Right lung (tissue), 10 donors: Measurements from ENCODE around the gene ZNF761. TPM values are rescaled to one million over a fixed set of nuclear protein-coding genes. Genes with fewer than 3 reads are reported as not detected.
"Not testable (repeated sequence)": the region's sequence is repeated elsewhere in the genome, so short reads cannot be mapped to it uniquely, and the experiment has no call there.

Experiments used
- DNase-seq, 2 donors: peaks; one replicate each; pipeline ENCODE4 v3.0.0-alpha.2; 2013
- long read RNA-seq, 8 donors: transcript quantifications; one replicate each; lab custom pipeline, GENCODE V29; 2026
- polyA plus RNA-seq, 5 donors: library from polyadenylated mRNA; unstranded; fragments of 120-200 nt; gene quantifications; one replicate each; pipeline versions ENCODE4 v1.2.1 to v1.2.3, GENCODE V29; 2013; ENCODE audit warnings: inconsistent platforms in 1 of 5, low replicate concordance in 1 of 5; ENCODE audit not compliant: insufficient read length in 5 of 5, insufficient read depth in 1 of 5

ZNF761 gene
- polyA plus RNA-seq, result 10 to 100 TPM; 16.4 to 27.7 (median 22.3) TPM
- long read RNA-seq, donor 1, result 0 reads
- long read RNA-seq, donor 2, result 0 reads
- long read RNA-seq, donor 3, result 0 reads
- long read RNA-seq, donor 4, result 0 reads
- long read RNA-seq, donor 5, partial matches to known transcripts, result 0 of 1 reads
- long read RNA-seq, donor 5, other reads (novel, unspliced or antisense), result 0 of 1 reads
- long read RNA-seq, donor 6, result 0 reads
- long read RNA-seq, donor 7, result 0 reads
- long read RNA-seq, donor 8, full-length matches to known transcripts, result 1 of 1 reads
- long read RNA-seq, donor 8, partial matches to known transcripts, result 0 of 1 reads
- long read RNA-seq, donor 8, other reads (novel, unspliced or antisense), result 0 of 1 reads

DNA sequence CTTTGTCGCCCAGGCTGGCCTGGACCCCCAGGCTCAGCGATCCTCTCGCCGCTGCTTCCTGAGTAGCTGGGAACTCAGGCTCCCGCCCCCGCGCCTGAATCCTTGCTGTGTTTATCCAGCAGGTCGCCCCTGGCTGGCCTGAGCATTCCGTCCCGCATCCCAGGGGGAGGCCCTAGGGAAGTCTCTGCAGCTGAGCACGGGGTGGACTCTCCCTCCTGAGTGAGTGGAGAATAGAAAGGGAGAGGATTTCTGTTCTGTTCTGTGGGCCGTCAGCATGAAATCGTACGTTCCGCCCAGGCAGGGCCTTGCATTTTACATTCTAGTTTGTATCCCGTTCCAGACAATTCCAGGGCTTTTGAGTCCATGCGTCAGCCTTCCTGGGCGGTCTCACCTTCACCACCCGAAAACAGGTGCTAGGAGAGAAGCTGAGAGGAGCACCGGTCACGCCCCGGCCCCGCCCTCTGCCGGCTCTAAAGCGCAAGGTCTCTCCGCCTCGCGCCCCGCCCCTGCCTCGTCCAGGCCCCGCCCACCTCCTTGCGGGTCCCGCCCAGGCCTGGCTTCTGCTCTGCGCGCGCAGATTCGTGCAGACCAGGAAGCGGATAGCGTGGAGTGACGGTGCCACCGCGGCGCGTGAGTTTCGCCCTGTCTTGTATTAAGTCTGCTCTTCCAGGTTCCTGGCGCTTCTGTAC lies at the start of gene ZNF761:
Gene ZNF761 (plus strand): TSS at position 586 of the 689 bp plus-strand sequence. CDS start 15,285 bp downstream, outside the sequence.
- peak; percentile 91 to 92 for DNase-seq

DNA sequence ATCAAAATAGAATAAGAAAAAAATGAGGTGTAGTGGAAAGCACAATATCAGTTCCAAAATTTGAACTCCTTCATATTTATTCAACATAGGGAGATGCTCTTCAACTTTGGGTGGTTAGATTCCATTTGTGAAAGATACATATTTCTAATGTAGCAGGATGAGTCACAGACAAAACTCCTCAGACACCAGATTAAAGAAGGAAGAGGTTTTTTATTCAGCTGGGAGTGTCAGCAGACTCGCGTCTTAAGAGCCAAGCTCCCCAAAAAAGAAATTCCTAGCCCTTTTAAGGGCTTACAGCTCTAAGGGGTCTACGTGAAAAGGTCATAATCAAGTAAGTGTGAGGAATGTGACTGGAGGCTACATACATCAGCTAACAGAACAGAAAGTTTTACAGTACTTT lies 43.6 kb upstream of the ZNF761 start:
- DNase-seq, result no peak

DNA sequence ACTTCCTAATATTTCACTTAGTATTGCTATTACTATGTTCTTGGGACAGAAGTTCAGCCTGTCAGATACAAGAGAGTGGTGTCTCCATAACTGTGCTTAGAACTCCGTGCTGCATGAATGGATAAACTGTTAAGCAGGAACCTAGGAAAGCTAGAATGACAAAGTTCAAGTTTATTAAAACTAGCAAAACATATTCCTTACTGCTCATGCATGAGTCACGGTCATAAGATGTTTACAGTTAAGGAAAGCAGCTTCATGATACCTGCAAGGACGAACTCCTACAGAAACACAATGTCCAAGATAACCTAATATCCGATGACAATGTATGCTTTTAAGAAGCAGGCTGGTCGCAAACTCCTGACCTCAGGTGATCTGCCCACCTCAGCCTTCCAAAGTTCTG lies 42.9 kb upstream of the ZNF761 start:
- no peak for DNase-seq

DNA sequence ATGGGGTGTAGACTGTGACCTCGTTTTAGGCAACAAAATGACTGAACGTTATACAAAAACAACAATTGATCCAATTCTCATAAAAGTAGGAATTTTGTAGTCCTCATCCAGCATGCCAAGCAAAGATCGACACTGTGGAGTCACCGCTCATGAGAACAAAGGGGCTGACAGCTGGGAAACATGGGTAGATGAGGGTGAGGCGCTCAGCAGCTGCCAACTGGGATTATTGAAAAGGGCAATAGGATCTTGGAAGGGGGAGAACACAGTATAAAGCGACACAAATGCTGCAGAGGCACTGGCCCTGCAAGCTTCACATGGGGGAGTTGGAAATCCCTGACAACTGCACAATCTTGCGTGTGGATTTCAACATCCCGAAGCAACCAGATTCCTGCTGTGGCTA lies 42.2 kb upstream of the ZNF761 start:
- DNase-seq, result no peak

DNA sequence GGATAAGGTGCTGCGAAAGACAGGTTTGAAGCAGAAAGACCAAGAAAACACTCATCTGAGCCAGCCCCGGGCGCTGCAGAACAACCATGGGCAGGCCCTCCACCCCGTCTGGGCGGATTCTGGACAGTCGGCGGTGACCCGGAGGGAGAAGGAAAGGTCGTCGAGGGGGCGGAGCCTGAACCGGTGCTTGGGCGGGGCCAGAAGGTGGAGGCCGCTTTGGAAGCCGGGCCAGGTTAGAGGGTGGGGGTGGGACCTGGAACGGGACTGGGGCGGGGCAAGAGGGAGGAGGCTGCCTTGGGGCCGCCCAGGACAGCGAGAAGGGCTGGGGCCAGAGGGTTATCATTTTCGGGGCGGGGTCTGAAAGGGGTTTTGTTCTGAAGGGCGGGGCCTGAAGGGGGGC lies 41.8 kb upstream of the ZNF761 start:
- DNase-seq, result no peak

DNA sequence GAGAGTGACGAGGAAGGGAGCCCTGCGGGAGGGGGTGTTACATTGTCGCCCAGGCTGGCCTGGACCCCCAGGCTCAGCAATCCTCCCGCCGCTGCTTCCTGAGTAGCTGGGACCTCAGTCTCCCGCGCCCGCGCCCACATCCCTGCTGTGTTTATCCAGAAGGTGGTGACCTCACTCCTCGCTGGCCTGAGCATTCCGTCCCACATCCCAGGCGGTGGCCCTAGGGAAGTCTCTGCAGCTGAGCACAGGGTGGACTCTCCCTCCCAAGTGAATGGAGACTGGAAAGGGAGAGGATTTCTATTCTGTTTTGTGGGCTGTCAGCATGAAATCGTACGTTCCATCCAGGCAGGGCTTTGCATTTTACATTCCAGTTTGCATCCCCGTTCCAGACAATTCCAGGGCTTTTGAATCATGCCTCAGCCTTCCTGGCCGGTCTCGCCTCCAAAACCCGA lies 37.2 kb upstream of the ZNF761 start:
- DNase-seq, result no peak

DNA sequence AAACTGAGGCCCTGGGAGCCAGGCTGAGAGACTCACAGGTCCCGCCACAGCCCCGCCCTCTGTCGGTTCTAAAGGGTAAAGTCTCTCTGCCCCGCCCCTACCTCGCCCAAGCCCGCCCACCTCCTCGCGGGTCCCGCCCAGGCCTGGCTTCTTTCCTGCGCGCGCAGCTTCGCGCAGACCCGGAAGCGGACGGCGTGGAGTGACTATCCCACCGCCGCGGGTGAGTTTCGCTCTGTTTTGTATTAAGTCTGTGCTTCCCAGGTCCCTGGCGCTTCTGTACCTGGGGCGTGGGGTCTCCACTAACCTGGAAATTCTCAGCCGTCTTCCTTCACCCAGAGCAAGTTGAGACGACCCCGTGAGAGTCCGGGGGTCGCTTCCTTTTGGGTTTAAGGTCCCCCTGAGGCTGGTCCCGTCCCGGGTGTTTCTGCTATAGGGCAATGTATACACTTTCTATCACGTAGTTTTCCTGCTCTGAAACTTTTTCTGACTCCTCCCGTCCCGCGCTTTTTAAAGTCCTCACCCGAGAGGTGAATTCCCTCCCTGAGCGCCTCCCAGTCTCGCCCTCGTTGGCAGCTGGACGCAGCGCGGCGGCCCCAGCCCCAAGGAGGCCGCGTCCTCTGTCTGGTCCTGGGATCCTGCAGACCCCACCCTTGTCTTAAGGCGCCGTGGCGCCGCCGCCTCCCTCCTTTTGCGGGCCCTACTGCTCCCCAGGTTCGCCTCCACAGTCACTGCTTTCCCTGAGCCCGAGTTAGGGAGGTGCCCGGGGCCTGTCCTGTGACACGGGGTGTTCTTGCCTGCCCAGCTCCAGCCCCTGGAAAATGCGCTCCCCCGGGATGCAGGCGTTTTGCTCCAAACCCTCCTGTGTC lies 36.6 kb upstream of the ZNF761 start, which contains the start of gene ZNF765:
Gene ZNF765 (plus strand): TSS at position 176 of the 866 bp plus-strand sequence. CDS start 2,867 bp downstream, outside the sequence.
- DNase-seq, result peak; percentile 92 to 93

DNA sequence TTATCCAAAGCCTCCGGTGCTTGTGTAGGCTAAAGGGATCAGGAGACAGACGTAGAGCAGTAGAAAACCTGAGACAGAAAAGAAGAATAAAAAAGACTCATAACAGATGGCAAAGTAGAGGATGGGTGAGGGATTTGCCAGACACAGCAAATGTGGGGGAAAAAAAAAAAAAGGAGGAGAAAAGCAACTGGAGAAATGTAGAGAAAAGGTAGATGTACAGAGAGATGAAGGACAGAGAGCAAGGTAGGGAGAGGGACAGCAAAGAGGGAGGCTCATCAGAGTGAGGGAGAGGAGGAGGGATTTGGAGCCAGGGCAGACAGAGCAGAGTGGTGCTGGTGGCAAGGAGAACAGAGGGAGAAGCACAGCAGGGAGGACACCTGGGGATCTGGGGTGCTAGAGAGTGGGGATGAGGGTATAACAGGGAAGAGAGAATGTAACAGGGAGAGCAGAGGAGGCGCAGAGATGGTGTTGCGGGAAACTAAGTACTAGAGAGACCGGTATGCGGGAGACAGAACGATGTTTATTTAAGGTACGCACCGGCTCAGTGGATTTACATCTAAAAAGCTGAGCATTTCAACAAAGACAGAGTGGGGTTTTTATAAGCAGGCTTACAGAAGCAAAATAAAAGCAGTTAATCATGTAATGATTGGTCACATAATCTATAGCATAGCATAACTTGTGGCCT lies 35.8 kb upstream of the ZNF761 start:
- DNase-seq, result not testable (repeated sequence)

DNA sequence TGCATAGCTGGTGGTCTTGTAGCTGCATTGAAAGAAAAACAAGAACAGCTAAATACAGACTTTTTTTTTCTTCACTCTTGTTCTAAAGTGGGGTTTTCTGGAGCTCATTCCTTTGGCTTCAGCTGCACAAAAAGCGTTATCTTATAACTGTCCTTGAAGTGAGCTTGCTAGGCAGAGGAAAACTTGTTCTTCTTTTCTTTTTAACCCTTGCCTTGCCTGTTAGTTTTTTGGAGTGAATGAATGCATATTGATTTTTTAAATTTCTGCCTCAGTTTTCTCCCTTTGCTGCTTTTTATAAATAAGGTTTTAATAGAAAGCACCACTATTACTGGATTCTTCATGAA lies 35.3 kb upstream of the ZNF761 start:
- DNase-seq, result no peak

DNA sequence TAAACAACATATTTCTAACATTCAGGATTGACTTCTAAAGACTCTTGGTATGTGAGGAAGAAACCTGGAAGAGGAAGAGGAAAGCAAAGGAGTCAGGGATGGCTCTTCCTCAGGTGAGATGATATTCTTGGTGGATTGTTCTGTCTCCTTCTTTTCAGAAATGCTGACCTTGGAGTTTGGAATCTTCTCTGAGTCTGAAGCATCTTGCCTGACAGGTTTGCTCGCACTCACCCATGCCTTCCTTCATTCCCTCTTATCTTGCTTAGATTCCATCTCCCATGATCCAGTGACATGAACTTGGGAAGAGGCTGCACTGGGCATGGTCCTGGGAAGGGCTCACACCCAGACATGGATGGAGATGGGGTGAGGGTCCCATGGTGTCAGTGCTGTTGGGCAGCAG lies 33.9 kb upstream of the ZNF761 start:
- not testable (repeated sequence) for DNase-seq

DNA sequence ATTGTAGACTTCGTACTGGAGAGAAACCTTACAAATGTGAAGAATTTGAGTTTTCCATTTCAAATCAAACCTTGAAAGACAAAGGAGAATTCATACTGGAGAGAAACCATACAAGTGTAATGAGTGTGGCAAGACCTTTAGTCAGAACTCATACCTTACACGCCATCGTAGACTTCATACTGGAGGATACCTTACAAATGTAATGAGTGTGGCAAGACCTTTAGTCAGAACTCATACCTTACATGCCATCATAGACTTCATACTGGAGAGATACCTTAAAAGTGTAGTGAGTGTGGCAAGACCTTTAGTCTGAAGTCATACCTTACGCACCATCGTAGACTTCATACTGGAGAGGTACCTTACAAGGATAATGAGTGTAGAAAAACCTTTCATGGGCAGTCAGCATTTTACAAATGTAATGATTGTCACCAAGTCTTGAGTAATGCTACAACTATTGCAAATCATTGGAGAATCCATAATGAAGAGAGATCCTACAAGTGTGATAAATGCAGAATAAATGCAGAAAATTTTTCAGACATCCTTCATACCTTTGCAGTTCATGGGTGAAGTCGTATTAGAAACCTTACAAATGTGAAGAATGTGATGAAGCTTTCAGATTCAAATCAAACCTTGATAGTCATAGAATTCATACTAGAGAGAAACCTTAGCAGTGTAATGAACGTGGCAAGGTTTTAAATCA lies 22.1 kb upstream of the ZNF761 start:
- no peak for DNase-seq

DNA sequence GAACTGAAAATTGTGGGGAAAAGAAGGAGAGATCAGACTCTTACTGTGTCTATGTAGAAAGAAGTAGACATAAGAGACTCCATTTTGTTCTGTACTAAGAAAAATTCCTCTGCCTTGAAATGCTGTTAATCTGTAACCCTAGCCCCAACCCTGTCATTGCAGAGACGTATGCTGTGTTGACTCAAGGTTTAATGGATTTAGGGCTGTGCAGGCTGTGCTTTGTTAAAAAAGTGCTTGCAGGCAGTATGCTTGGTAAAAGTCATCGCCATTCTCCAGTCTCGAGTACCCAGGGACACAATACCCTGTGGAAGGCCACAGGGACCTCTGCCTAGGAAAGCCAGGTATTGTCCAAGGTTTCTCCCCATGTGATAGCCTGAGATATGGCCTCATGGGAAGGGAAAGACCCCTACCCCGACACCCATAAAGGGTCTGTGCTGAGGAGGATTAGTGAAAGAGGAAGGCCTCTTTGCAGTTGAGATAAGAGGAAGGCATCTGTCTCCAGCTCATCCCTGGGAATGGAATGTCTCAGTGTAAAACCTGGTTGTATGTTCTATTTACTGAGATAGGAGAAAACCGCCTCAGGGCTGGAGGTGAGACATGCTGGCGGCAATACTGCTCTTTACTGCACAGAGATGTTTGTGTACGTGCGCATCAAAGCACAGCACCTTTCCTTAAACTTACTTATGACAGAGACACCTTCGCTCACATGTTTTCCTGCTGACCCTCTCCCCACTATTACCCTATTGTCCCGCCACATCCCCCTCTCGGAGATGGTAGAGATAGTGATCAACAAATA lies 11.1 kb upstream of the ZNF761 start:
- DNase-seq, result not testable (repeated sequence)

DNA sequence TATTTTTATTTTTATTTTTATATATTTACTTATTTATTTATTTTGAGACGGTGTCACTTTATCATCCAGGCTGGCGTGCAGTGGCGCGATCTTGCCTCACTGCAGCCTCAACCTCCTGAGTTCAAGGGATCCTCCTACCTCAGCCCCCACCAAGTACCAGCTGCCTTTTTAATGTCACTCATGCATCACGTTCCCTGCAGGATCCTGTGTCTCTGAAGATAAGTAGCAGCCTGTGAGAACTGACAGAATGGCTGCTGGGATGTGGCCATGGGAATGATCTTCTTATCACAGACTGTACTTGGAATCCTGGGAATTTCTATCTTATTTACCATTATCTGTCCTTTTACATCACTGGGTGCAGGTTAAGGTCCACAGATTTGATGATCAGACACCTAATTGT lies 9.2 kb upstream of the ZNF761 start:
- no peak for DNase-seq

DNA sequence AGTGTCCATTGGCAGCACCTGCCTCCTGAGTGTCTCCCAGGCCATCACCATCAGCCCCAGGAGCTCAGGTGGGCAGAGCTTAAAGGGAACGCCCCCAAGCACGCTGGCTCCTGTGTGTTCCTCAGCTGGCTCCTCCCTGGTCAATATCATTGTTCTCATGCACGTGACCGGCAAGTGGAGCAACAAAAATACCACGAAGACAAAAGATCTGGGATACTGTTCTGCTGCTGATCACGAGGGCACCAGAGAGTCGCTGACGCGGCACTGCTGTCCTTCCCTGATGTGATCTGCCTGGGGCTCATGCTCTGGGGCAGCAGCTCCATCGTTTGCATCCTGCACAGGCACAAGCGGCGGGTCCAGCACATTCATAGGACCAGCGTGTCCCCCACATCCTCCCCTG lies 8.7 kb upstream of the ZNF761 start:
- DNase-seq, result not testable (repeated sequence)

DNA sequence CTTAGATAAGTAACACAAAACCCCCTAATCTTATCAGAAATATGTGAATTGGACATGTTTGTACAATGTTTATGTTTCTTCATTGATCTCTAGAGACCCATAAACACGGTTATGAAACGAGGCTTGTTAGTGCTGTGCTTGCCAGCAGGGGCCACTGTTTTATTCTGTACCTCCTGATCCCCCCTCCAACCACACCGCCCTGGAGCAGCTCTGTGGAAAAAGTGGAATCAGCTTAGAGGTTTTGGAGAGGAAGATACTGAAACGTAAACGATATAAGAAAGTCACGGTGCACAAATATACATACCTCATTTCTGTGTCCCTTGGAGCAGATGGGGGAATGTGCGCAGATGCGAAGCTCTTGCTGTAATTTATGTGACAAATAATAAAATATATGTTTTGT lies 8.1 kb upstream of the ZNF761 start:
- not testable (repeated sequence) for DNase-seq

DNA sequence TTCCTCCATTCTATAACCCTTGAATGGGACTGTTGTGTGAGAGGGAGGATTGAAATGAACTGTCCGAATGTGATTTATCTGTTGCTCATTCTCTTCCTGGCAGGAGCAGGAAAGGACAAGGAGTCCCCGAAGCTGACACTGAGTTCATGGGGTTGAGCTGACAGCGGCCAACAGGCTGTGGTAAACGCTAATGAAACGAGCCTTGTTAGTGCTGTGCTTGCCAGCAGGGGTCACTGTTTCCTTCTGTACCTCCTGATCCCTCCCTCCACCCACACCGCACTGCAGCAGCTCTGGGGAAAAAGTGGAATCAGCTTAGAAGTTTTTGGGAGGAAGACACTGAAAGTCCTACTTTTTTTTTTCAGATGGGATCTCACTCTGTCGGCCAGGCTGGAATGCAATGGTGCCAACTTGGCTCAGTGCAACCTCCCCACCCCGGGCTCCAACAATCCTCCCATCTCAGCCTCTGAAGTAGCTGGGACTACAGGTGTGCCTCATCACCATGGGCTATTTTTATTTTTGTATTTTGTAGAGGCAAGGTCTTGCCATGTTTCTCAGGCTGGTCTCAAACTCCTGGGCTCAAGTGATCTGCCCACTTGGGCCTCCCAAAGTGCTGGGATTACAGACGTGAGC lies 6.7 kb upstream of the ZNF761 start:
- DNase-seq, result peak; percentile 61 to 64

DNA sequence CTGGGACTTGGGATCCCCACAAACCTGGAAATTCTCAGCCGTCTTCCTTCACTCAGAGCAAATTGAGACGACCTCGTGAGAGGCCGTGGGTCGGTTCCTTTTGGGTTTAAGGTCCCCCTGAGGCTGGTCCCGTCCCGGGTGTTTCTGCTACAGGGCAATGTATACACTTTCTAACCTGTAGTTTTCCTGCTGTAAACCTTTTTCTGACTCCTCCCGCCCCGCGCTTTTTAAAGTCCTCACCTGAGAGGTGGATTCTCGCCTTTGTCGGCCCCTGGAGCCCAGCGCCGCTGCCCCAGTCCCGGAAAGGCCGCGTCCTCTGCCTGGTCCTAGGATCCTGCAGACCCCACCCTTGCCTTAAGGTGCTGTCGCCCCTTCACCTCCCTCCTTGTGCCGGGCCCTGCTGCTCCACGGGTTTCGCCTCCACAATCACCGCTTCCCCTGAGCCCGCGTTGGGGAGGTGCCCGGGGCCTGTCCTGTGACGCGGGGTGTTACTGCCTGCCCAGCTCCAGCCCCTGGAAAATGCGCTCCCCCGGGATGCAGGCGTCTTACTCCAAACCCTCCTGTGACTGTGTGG lies 391 bp downstream of the ZNF761 start:
- peak in 1 of 2 donors; percentile 11 for DNase-seq

DNA sequence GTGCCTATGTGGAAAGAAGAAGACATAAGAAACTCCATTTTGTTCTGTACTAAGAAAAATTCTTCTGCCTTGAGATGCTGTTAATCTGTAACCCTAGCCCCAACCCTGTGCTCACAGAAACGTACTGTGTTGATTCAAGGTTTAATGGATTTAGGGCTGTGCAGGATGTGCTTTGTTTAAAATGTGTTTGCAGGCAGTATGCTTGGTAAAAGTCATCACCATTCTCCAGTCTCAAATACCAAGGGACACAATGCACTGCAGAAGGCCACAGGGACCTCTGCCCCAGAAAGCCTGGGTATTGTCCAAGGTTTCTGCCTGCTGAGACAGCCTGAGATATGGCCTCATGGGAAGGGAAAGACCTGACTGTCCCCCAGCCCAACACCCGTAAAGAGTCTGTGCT lies 12.0 kb downstream of the ZNF761 start:
- DNase-seq, result not testable (repeated sequence)

DNA sequence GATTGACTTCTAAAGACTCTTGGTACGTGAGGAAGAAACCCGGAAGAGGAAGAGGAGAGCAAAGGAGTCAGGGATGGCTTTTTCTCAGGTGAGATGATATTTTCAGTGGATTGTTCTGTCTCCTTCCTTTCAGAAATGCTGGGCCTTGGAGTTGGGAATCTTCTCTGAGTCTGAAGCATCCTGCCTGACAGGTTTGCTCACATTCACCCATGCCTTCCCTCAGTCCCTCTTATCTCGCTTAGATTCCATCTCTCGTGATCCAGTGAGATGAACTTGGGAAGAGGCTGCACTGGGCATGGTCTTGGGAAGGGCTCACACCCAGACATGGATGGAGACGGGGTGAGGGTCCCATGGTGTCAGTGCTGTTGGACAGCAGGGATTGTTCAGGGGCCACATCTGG lies 15.4 kb downstream of the ZNF761 start:
- not testable (repeated sequence) for DNase-seq
